ENCODE measurements around the gene MEF2D. TPM values are rescaled to one million over a fixed set of nuclear protein-coding genes. Genes with fewer than 3 reads are reported as not detected.

Gene MEF2D
- total and polyA plus RNA-seq, 2 donors (not counting 1 experiment from before 2014, with no cell fraction given) = 65.6 to 128 TPM

DNA sequence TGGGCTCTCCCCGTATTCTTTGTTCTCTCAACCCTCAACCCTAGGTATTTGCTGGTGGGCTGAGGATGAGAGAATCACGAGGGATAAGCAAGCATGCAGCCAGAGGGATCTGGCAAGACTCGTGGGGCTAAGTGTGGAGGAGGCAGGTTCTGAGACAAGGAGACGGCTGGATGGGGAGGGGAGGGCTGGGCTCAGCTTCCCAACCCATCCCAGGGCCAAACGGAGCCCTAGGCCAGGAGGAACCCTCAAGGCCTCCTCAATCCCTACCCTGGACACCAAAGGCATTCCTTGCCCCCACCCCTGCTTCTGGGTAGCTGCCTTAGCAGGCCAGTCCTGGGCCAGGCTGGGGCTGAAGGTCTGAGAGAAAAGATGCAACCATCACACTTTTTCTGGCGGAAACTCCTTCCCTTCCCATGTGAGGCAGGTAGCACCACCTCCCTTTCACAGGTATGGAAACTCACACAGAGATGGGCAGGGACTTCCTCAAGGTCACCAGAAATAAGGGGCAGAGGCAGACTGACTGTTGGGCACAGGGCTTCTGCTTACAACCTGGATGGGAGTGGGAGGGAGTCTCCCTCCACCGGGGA, 6.2 kb downstream of the MEF2D start:
- CTCF ChIA-PET = interaction anchor here (5.9 to 15.5 kb wide), 3 partner anchors 6 to 12 kb away, joined by 92 to 383 read pairs (median 383); partner anchors contain the start of gene MEF2D
- POLR2A ChIA-PET = interaction anchor here (1.9 kb wide), 1 partner anchor 11 kb away, joined by 12 read pairs; no protein-coding TSS in a partner anchor
- Histone ChIP-seq H3K27me3 (replicated peaks in 1 of 4; ENCODE audit: control extremely low read depth in 1 of 4, control insufficient read depth in 3 of 4, insufficient read depth in 4 of 4, low read length in 3 of 4) (no peaks in the 10 kb centered on the region), H3K27ac (ENCODE audit: low read length in 2 of 2) (peak overlapping the region; percentile 75 to 94), H3K79me2 (ENCODE audit: control insufficient read depth, insufficient read depth, low read length) (peaks cover 100% of the 10 kb centered on the region), H3K36me3 (replicated peaks in 1 of 2; ENCODE audit: control extremely low read depth in 1 of 2, control insufficient read depth in 1 of 2, extremely low read depth in 1 of 2, insufficient read depth in 2 of 2, low read length in 1 of 2) (peaks cover 0 to 14% of the 10 kb centered on the region in 2 experiments), H3K4me2 (replicated peaks; ENCODE audit: low read depth, low read length, poor library complexity, severe bottlenecking) (peak overlapping the region; percentile 79), H3K9me3 (ENCODE audit: control extremely low read depth in 1 of 3, control insufficient read depth in 2 of 3, insufficient read depth in 1 of 3, low read length in 2 of 3) (no peaks in the 10 kb centered on the region), H4K20me1 (ENCODE audit: control insufficient read depth, insufficient read depth, low read length, poor library complexity, severe bottlenecking) (peaks cover 100% of the 10 kb centered on the region), H3K4me1 (ENCODE audit: control insufficient read depth in 2 of 2, insufficient read depth in 2 of 2, low read length in 2 of 2) (peaks cover 98 to 100% of the 10 kb centered on the region in 2 donors), H3K9ac (ENCODE audit: low read length) (no peak overlapping the region), H3K4me3 (ENCODE audit: control extremely low read depth in 1 of 5, extremely low read depth in 1 of 5, insufficient read depth in 1 of 5, low read depth in 2 of 5, low read length in 4 of 5) (no peak overlapping the region), H2AFZ (ENCODE audit: insufficient read depth, low read depth, low read length, poor library complexity, severe bottlenecking) (no peak overlapping the region)
- TF ChIP-seq, protein P1, sequence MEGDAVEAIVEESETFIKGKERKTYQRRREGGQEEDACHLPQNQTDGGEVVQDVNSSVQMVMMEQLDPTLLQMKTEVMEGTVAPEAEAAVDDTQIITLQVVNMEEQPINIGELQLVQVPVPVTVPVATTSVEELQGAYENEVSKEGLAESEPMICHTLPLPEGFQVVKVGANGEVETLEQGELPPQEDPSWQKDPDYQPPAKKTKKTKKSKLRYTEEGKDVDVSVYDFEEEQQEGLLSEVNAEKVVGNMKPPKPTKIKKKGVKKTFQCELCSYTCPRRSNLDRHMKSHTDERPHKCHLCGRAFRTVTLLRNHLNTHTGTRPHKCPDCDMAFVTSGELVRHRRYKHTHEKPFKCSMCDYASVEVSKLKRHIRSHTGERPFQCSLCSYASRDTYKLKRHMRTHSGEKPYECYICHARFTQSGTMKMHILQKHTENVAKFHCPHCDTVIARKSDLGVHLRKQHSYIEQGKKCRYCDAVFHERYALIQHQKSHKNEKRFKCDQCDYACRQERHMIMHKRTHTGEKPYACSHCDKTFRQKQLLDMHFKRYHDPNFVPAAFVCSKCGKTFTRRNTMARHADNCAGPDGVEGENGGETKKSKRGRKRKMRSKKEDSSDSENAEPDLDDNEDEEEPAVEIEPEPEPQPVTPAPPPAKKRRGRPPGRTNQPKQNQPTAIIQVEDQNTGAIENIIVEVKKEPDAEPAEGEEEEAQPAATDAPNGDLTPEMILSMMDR (IDR thresholded peaks at IDR 0.05) = no peak
- no peak for TF ChIP-seq EZH2 (IDR thresholded peaks at IDR 0.05; ENCODE audit: borderline replicate concordance, insufficient read depth, low read depth, low read length, poor library complexity, severe bottlenecking)
- H3K4me3 Mint-ChIP-seq = peak overlapping the region; percentile 90
- H3K27me3 Mint-ChIP-seq = no peaks in the 10 kb centered on the region
- peaks cover 95% of the 10 kb centered on the region for H3K4me1 Mint-ChIP-seq
- intact Hi-C loops (cut with micrococcal nuclease) = no loop called here
- ATAC-seq (ENCODE audit: low read depth) (no peak), DNase-seq (no peak)
- 84% methylated on average over 2 of the region's 7 CpGs for WGBS (ENCODE audit: insufficient coverage)
- no peaks in the 10 kb centered on the region for H3K9me3 Mint-ChIP-seq (ENCODE audit: insufficient read depth)
- peak overlapping the region; percentile 92 for H3K27ac Mint-ChIP-seq

DNA sequence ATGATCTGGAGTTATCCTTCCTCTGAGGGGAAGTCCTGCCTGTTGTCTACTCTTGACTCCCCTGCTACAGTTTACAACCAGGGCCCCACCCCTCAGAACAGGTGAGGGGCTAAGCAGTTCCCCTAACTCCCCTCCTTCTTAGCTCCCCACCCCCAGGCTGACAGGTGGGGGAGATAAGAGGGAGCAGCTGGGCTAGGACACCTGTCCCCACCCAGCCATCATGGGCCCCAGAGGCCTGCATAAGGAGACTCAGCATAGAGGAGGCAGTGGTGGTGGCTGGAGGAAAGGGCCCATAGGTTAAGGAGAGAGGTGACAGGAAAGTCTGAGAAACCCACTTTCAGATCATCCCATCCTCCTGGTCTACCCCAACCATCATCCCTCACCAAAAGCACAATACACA, 6.8 kb downstream of the MEF2D start:
- no peak overlapping the region for H2AFZ ChIP-seq (ENCODE audit: insufficient read depth, low read depth, low read length, poor library complexity, severe bottlenecking)
- Mint-ChIP-seq H3K9me3 (ENCODE audit: insufficient read depth) (no peaks in the 10 kb centered on the region), H3K27me3 (no peaks in the 10 kb centered on the region), H3K27ac (peak overlapping the region; percentile 92), H3K4me1 (peaks cover 98% of the 10 kb centered on the region), H3K4me3 (peak overlapping the region; percentile 90)
- TF ChIP-seq, protein P1 (IDR thresholded peaks at IDR 0.05) = no peak
- TF ChIP-seq EZH2 (IDR thresholded peaks at IDR 0.05; ENCODE audit: borderline replicate concordance, insufficient read depth, low read depth, low read length, poor library complexity, severe bottlenecking) = no peak
- CTCF ChIA-PET = interaction anchor here (5.9 to 15.5 kb wide), 2 partner anchors 6 to 12 kb away, joined by 92 to 383 read pairs; partner anchors contain the start of gene MEF2D
- peak overlapping the region; percentile 75 to 94 for H3K27ac ChIP-seq (ENCODE audit: low read length in 2 of 2)
- intact Hi-C loops (cut with micrococcal nuclease) = no loop called here
- peaks cover 100% of the 10 kb centered on the region for H3K79me2 ChIP-seq (ENCODE audit: control insufficient read depth, insufficient read depth, low read length)
- peaks cover 100% of the 10 kb centered on the region for H4K20me1 ChIP-seq (ENCODE audit: control insufficient read depth, insufficient read depth, low read length, poor library complexity, severe bottlenecking)
- H3K36me3 ChIP-seq (replicated peaks in 1 of 2; ENCODE audit: control extremely low read depth in 1 of 2, control insufficient read depth in 1 of 2, extremely low read depth in 1 of 2, insufficient read depth in 2 of 2, low read length in 1 of 2) = peaks cover 0 to 14% of the 10 kb centered on the region in 2 experiments
- H3K4me3 ChIP-seq (ENCODE audit: control extremely low read depth in 1 of 5, extremely low read depth in 1 of 5, insufficient read depth in 1 of 5, low read depth in 2 of 5, low read length in 4 of 5) = peak overlapping the region in 1 of 5 experiments; percentile 53
- POLR2A ChIA-PET = interaction anchor here (1.3 to 11.9 kb wide), 3 partner anchors 8 to 36 kb away, joined by 4 to 193 read pairs (median 15); partner anchors contain the start of gene MEF2D
- H3K9me3 ChIP-seq (ENCODE audit: control extremely low read depth in 1 of 3, control insufficient read depth in 2 of 3, insufficient read depth in 1 of 3, low read length in 2 of 3) = no peaks in the 10 kb centered on the region
- ATAC-seq (ENCODE audit: low read depth) (no peak), DNase-seq (no peak)
- H3K9ac ChIP-seq (ENCODE audit: low read length) = peak overlapping the region; percentile 59
- H3K4me1 ChIP-seq (ENCODE audit: control insufficient read depth in 2 of 2, insufficient read depth in 2 of 2, low read length in 2 of 2) = peaks cover 99 to 100% of the 10 kb centered on the region in 2 donors
- no peaks in the 10 kb centered on the region for H3K27me3 ChIP-seq (replicated peaks in 1 of 4; ENCODE audit: control extremely low read depth in 1 of 4, control insufficient read depth in 3 of 4, insufficient read depth in 4 of 4, low read length in 3 of 4)
- peak overlapping the region; percentile 79 for H3K4me2 ChIP-seq (replicated peaks; ENCODE audit: low read depth, low read length, poor library complexity, severe bottlenecking)
